Upper lobe of left lung (tissue), 6 donors: ENCODE data around the gene CARD10. TPM values are rescaled to one million over a fixed set of nuclear protein-coding genes. Genes with fewer than 3 reads are reported as not detected.
"Not testable (repeated sequence)": the region's sequence is repeated elsewhere in the genome, so short reads cannot be mapped to it uniquely, and the experiment has no call there.

Experiments used
- ATAC-seq, 2 donors: fragments of 200-7000 bp; cut with Tn5 transposase; one replicate each; pipeline ENCODE4 v1.9.1; 2022; ENCODE audit warnings: mild to moderate bottlenecking in 2 of 2, moderate library complexity in 2 of 2; ENCODE audit not compliant: low FRiP score in 2 of 2
- DNase-seq, 2 donors: peaks; one replicate each; pipeline ENCODE4 v3.0.0-alpha.2; 2019 to 2020
- H3K27ac ChIP-seq, 4 donors: fragments of 200-600 bp; sonication (generic); one replicate each; pipeline ENCODE4 v1.5.1; 2016 to 2019
- H3K27me3 ChIP-seq, 4 donors: fragments of 200-600 bp; sonication (generic); one replicate each; pipeline ENCODE4 v1.5.1; 2017 to 2019
- H3K36me3 ChIP-seq, 4 donors: fragments of 200-600 bp; sonication (generic); one replicate each; pipeline ENCODE4 v1.5.1; 2016 to 2019
- H3K4me1 ChIP-seq, 4 donors: fragments of 200-600 bp; sonication (generic); one replicate each; pipeline ENCODE4 v1.5.1; 2018 to 2019
- H3K4me3 ChIP-seq, 4 donors: fragments of 200-600 bp; sonication (generic); one replicate each; pipeline ENCODE4 v1.5.1; 2017 to 2019; ENCODE audit warnings: mild to moderate bottlenecking in 2 of 4, moderate library complexity in 1 of 4
- H3K9me3 ChIP-seq, 4 donors: fragments of 200-600 bp; sonication (generic); one replicate each; pipeline ENCODE4 v1.5.1; 2018 to 2019
- EP300 ChIP-seq, 4 donors: sonication (generic); formaldehyde crosslinking; IDR thresholded peaks; one replicate each; pipeline ENCODE4 v1.5.1; 2017; ENCODE audit warnings: antibody characterized with exemption in 4 of 4, control low read depth in 2 of 4
- POLR2A ChIP-seq, 4 donors: fragments of 450-650 bp; IDR thresholded peaks; one replicate each; pipeline ENCODE4 v1.5.1; 2016 to 2017; ENCODE audit warnings: antibody characterized with exemption in 4 of 4, mild to moderate bottlenecking in 2 of 4
- POLR2AphosphoS5 ChIP-seq, 2 donors: sonication (generic); formaldehyde crosslinking; IDR thresholded peaks; one replicate each; pipeline ENCODE4 v1.5.1; 2017; ENCODE audit warnings: antibody characterized with exemption in 2 of 2
- WGBS, 2 donors: methylation state at CpG; one replicate each; pipeline ENCODE4 v1.1.5; 2017 to 2018; 5-methylcytosine and 5-hydroxymethylcytosine counted together
- total RNA-seq, 6 donors: library from RNA; depleted of rRNA in 4 of 6; stranded (reverse); fragments of >200 nt in 4 of 6; gene quantifications; one replicate each; pipeline versions ENCODE4 v1.1.0 to v1.2.1, GENCODE V29; 2016 to 2021
- TF ChIP-seq, protein P1 (sequence below), 6 experiments: fragments of 450-650 bp in 4 of 6; fragments of 200-600 bp in 2 of 6; sonication (generic) in 2 of 6; IDR thresholded peaks; one replicate each; pipeline ENCODE4 v1.5.1; 2016 to 2019; ENCODE audit warnings: antibody characterized with exemption in 6 of 6
- donor health status: DM: no; HTN: no; CAD: no; lungs with moderate emphysema.
- donor health status: DM: no; HTN: yes; CAD: no; lungs with severe emphysema.

Gene CARD10
- total RNA-seq, 6 donors from 2014 or later = 6.2 to 19.8 (median 13.6) TPM

DNA sequence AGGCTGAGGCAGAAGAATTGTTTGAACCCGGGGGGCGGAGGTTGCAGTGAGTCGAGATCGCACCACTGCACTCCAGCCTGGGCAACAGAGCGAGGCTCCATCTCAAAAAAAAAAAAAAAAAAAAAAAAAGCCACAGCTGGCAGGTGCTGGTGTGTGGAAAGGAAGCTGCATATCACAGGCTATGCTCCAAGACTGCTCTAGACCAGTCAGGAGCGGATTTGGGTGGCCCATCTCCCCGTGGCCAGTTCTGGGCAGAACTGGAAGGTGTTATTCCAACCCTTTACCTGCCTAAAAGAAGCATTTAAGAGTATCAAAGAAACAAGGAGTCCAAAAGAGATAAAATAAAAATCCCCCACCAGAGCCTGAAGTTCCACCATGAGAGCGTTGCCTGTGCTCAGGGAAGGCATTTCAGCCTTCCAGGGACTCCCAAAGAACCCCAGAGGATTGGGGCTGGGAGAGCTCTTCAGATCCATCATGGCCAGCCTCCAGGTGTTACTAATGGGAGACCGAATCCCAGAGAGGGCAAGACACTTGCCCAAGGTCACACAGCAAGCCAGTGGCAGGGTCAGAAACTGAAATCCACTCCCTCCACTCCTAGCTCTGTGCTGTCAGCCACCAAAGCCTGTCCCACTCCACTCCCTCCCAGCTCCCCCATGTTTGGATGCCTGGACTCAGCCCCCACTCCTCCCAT, 47.3 kb downstream of the CARD10 start:
- WGBS, 2 donors = 84 to 95% methylated on average over 9 of the region's 9 CpGs
- Histone ChIP-seq H3K27me3 (no peaks in the 10 kb centered on the region), H3K4me3 (no peak overlapping the region), H3K9me3 (no peaks in the 10 kb centered on the region), H3K4me1 (no peaks in the 10 kb centered on the region), H3K27ac (no peak overlapping the region), H3K36me3 (peaks cover 0 to 40% (median 16%) of the 10 kb centered on the region in 4 donors)
- ATAC-seq (no peak), DNase-seq (no peak)
- TF ChIP-seq POLR2AphosphoS5 (IDR thresholded peaks at IDR 0.05) (no peak), POLR2A (IDR thresholded peaks at IDR 0.05) (no peak), EP300 (IDR thresholded peaks at IDR 0.05) (no peak)
- TF ChIP-seq, protein P1, sequence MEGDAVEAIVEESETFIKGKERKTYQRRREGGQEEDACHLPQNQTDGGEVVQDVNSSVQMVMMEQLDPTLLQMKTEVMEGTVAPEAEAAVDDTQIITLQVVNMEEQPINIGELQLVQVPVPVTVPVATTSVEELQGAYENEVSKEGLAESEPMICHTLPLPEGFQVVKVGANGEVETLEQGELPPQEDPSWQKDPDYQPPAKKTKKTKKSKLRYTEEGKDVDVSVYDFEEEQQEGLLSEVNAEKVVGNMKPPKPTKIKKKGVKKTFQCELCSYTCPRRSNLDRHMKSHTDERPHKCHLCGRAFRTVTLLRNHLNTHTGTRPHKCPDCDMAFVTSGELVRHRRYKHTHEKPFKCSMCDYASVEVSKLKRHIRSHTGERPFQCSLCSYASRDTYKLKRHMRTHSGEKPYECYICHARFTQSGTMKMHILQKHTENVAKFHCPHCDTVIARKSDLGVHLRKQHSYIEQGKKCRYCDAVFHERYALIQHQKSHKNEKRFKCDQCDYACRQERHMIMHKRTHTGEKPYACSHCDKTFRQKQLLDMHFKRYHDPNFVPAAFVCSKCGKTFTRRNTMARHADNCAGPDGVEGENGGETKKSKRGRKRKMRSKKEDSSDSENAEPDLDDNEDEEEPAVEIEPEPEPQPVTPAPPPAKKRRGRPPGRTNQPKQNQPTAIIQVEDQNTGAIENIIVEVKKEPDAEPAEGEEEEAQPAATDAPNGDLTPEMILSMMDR (IDR thresholded peaks at IDR 0.05) = no peak

DNA sequence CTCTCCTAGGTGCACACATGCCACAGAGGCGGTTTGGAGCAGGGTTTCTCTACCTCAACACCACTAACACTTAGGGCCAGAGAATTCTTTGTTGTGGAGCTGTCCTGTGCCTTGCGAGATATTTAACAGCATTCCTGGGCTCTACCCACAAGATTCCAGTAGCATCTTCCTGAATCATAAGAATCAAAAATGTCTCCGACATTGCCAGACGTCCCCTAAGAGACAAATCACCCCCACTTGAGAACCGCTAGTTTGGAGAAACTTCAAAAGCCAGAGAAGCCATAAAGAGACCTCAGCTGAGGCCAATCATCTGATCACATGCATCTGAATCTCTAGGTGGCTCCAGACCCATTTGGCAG, 49.1 kb downstream of the CARD10 start:
- H3K4me3 ChIP-seq = no peak overlapping the region
- TF ChIP-seq EP300 (IDR thresholded peaks at IDR 0.05) (no peak), POLR2A (IDR thresholded peaks at IDR 0.05) (no peak), POLR2AphosphoS5 (IDR thresholded peaks at IDR 0.05) (no peak)
- TF ChIP-seq, protein P1 (IDR thresholded peaks at IDR 0.05) = no peak
- H3K4me1 ChIP-seq = no peaks in the 10 kb centered on the region
- no peaks in the 10 kb centered on the region for H3K27me3 ChIP-seq
- 82 to 95% methylated on average over 5 of the region's 5 CpGs for WGBS, 2 donors
- H3K9me3 ChIP-seq = no peaks in the 10 kb centered on the region
- no peak overlapping the region for H3K27ac ChIP-seq
- ATAC-seq (no peak), DNase-seq (no peak)
- H3K36me3 ChIP-seq = peaks cover 0 to 30% (median 14%) of the 10 kb centered on the region in 4 donors

DNA sequence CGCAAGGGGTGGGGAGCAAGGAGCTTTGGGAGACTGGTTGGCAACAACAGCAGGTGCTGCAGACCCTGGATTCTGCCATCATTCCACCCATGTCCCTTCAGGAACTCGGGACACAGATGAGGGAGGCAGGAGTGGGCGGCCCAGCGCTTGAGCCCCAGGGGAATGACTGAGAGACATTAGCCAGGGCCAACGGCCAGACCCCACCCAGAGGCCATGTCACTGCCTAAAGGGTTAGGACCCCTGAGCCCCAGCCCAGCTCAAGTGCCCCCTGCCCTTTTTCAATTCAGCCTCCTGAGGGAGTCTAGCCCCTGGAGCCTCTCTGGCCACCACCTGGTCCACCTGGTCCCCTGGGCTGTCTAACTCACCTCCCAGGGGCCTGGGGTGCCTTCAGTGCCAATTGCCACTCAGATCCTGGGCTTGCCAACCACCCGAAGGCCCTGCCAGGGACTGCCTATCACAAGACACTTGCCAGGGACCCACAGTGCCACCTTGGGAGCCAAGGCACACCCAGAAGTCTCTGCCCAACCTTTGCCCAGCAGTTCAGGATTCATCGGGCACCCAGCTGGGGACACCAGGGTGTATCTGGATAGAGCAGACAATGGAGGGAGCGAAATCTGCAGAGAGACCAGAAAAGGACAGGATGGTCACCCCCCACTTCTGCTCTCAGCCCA, 49.7 kb downstream of the CARD10 start:
- TF ChIP-seq POLR2AphosphoS5 (IDR thresholded peaks at IDR 0.05) (no peak), POLR2A (IDR thresholded peaks at IDR 0.05) (no peak), EP300 (IDR thresholded peaks at IDR 0.05) (no peak)
- TF ChIP-seq, protein P1 (IDR thresholded peaks at IDR 0.05) = no peak
- 91 to 94% methylated on average over 5 to 8 of the region's 8 CpGs for WGBS, 2 donors
- Histone ChIP-seq H3K27me3 (no peaks in the 10 kb centered on the region), H3K4me1 (peaks cover 0 to under 1% (median 0%) of the 10 kb centered on the region in 4 donors), H3K9me3 (no peaks in the 10 kb centered on the region), H3K27ac (no peak overlapping the region), H3K4me3 (no peak overlapping the region), H3K36me3 (peaks cover 0 to 25% (median 12%) of the 10 kb centered on the region in 4 donors)
- ATAC-seq (no peak), DNase-seq (no peak)

DNA sequence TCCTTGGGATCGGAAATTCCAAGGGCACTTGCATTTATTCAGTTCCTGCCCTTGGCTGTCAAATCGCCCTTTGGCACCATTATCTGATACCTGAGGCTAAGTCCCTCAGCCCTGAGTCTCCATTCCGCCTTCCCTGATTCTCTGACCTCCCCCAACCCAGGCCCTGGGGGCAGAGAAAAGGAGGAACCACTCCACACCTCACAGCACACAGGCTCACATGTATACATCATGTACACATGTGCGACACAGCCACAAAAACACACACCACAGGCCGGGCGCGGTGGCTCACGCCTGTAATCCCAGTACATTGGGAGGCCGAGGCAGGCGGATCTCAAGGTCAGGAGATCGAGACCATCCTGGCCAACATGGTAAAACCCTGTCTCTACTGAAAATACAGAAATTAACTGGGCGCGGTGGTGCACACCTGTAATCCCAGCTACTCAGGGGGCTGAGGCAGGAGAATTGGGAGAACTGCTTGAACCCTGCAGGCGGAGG, 51.0 kb downstream of the CARD10 start:
- not testable (repeated sequence) for H3K27ac ChIP-seq, H3K4me3 ChIP-seq, H3K9me3 ChIP-seq, H3K4me1 ChIP-seq, ATAC-seq, H3K27me3 ChIP-seq
- WGBS, 2 donors = 89 to 94% methylated on average over 13 to 14 of the region's 14 CpGs
- peaks cover 0 to 12% (median 5%) of the 10 kb centered on the region in 4 donors for H3K36me3 ChIP-seq
- peak in 1 of 2 donors; percentile 67 for DNase-seq

DNA sequence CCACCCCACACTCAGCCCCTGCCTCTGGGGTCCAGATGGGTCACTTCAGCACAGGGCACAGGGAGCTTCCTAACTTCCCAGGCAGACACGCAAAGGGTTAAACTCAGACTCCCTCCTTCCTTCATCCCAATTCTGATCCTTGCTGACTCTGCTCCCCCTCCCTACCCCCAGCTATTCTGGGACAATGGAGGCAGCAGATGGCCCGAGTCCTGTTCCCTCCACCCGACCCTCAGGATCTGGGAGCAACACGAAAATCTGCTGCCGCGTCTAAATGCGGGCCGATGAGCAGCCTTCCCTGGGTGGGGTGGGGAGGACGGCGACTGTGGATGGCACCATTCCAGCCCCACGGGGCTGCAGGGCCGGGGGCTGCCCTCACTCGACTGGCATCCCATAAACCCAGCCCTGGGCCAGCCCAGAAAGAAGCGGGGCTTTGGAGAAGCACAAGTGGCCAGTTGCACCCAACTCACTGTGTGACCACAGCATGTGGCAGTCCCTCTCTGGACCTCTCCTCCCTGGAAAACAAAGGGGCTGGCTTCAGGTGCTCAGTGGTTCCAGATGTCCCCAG, 51.7 kb downstream of the CARD10 start:
- H3K27me3 ChIP-seq = no peaks in the 10 kb centered on the region
- no peaks in the 10 kb centered on the region for H3K9me3 ChIP-seq
- ATAC-seq (no peak), DNase-seq (peak in 1 of 2 donors; percentile 43)
- H3K27ac ChIP-seq = no peak overlapping the region
- peaks cover 0 to 10% (median 5%) of the 10 kb centered on the region in 4 donors for H3K36me3 ChIP-seq
- no peak overlapping the region for H3K4me3 ChIP-seq
- TF ChIP-seq POLR2A (IDR thresholded peaks at IDR 0.05) = no peak
- TF ChIP-seq POLR2AphosphoS5 (IDR thresholded peaks at IDR 0.05) = no peak
- TF ChIP-seq, protein P1 (IDR thresholded peaks at IDR 0.05) = no peak
- TF ChIP-seq EP300 (IDR thresholded peaks at IDR 0.05) = no peak
- H3K4me1 ChIP-seq = peaks cover 0 to 7% (median 0%) of the 10 kb centered on the region in 4 donors
- WGBS, 2 donors = 63 to 64% methylated on average over 9 to 14 of the region's 14 CpGs
